GM23248 (cell line): ENCODE data around the gene BMPR1B.

Experiments
- EZH2 ChIP-seq: fragments of 200-600 bp; sonication (generic); IDR thresholded peaks from 2 replicates; pipeline ENCODE4 v1.6.1; 2018; ENCODE audit warnings: antibody characterized with exemption, mild to moderate bottlenecking; ENCODE audit not compliant: insufficient read depth, poor library complexity, severe bottlenecking
- EZH2phosphoT487 ChIP-seq: fragments of 200-600 bp; sonication (generic); IDR thresholded peaks from 2 replicates; pipeline ENCODE4 v1.6.1; 2018; ENCODE audit warnings: antibody characterized with exemption, moderate library complexity, mild to moderate bottlenecking, low read depth; ENCODE audit not compliant: insufficient read depth

DNA sequence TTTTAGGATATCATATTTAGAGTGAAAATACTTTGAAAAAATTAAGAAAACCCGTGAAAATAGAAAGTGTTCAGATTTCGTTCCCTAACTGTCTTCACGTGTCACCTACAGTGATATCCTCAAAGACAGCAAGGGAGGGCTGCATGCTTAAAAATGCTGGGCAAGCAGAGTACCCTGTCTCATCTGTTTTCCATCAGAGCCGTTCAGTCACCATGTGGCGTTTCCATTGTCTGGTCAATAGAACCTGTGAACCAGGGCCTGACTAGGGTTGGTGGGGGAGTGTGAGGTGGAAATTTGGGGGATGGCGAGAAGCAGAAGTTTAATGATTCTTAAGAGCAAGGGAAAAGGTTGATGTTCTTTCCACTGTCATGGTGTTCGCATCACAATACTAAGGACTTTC lies 173.9 kb downstream of the BMPR1B start:
- TF ChIP-seq EZH2: no peak
- no peak for TF ChIP-seq EZH2phosphoT487
